Measurements from ENCODE around the gene PHLPP1.

GRCh38 chr18:63017076-63017475, 301.7 kb downstream of the PHLPP1 start:
- no peak for TF ChIP-seq CTCF (IDR thresholded peaks at IDR 0.05)
- TF ChIP-seq POLR2A (IDR thresholded peaks at IDR 0.05) = no peak
